WTC11 (cell line): ENCODE results near the gene WDR33. TPM values are rescaled to one million over a fixed set of nuclear protein-coding genes. Genes with fewer than 3 reads are reported as not detected.

Source experiments
- ATAC-seq: fragments of 200-7000 bp; cut with Tn5 transposase; 2 replicates; pipeline ENCODE4 v1.10.0; 2021; ENCODE audit warnings: mild to moderate bottlenecking, moderate library complexity
- CTCF ChIA-PET: fragments of 300-600 bp; sonication (Branson Sonifier 250); formaldehyde crosslinking; loops from one replicate; lab custom pipeline; 2021; ENCODE audit warnings: antibody characterized with exemption; lab: Charles Lee
- POLR2A ChIA-PET: fragments of 350-600 bp; sonication (Branson Sonifier 250); formaldehyde crosslinking; loops from one replicate; lab custom pipeline; 2021; ENCODE audit warnings: antibody characterized with exemption; lab: Charles Lee
- DNase-seq: peaks from one replicate; pipeline ENCODE4 v3.0.0; 2021; ENCODE audit warnings: low spot score
- H3K27ac Mint-ChIP-seq: 2 replicates; pipeline ENCODE4 v1.8.0; 2021; ENCODE audit warnings: mixed read lengths
- H3K27me3 Mint-ChIP-seq: 2 replicates; pipeline ENCODE4 v1.8.0; 2021; ENCODE audit warnings: low read depth, mild to moderate bottlenecking, moderate library complexity, mixed read lengths
- H3K36me3 Mint-ChIP-seq: 2 replicates; pipeline ENCODE4 v1.8.0; 2021; ENCODE audit warnings: mixed read lengths
- H3K4me1 Mint-ChIP-seq: 2 replicates; pipeline ENCODE4 v1.8.0; 2022; ENCODE audit warnings: mixed read lengths
- H3K4me3 Mint-ChIP-seq: 2 replicates; pipeline ENCODE4 v1.8.0; 2021; ENCODE audit warnings: mild to moderate bottlenecking, moderate library complexity, mixed read lengths
- H3K9me3 Mint-ChIP-seq: 2 replicates; pipeline ENCODE4 v1.8.0; 2021; ENCODE audit warnings: mixed read lengths
- ATF6 ChIP-seq: sonication (generic); formaldehyde crosslinking; IDR thresholded peaks from 2 replicates; pipeline ENCODE4 v1.8.1; 2023; ENCODE audit warnings: mild to moderate bottlenecking, missing genetic modification reagents
- CBFB ChIP-seq: sonication (generic); formaldehyde crosslinking; IDR thresholded peaks from 2 replicates; pipeline ENCODE4 v1.8.1; 2022; ENCODE audit warnings: mild to moderate bottlenecking, low read depth, missing genetic modification reagents
- CREB1 ChIP-seq: sonication (generic); formaldehyde crosslinking; IDR thresholded peaks from 2 replicates; pipeline ENCODE4 v1.8.0; 2023; ENCODE audit warnings: mild to moderate bottlenecking, missing genetic modification reagents
- E2F4 ChIP-seq: sonication (generic); formaldehyde crosslinking; IDR thresholded peaks from 2 replicates; pipeline ENCODE4 v1.8.1; 2022; ENCODE audit warnings: low read depth, mild to moderate bottlenecking, moderate library complexity, missing genetic modification reagents, borderline replicate concordance
- ESRRA ChIP-seq: sonication (generic); formaldehyde crosslinking; IDR thresholded peaks from 2 replicates; pipeline ENCODE4 v1.8.1; 2022; ENCODE audit warnings: mild to moderate bottlenecking, missing genetic modification reagents, borderline replicate concordance
- GTF2I ChIP-seq: fragments of 250-450 bp; sonication (Bioruptor Pico); conservative IDR thresholded peaks from 2 replicates; pipeline ENCODE4 v1.4.0; 2021; ENCODE audit warnings: mild to moderate bottlenecking
- MXD4 ChIP-seq: fragments of 250-450 bp; sonication (Bioruptor Pico); IDR thresholded peaks from 2 replicates; pipeline ENCODE4 v1.8.0; 2021; ENCODE audit warnings: mild to moderate bottlenecking, moderate library complexity, borderline replicate concordance
- MYBL2 ChIP-seq: sonication (generic); formaldehyde crosslinking; IDR thresholded peaks from 2 replicates; pipeline ENCODE4 v1.8.1; 2023; ENCODE audit warnings: mild to moderate bottlenecking, moderate library complexity, missing genetic modification reagents
- NR1H2 ChIP-seq: sonication (generic); formaldehyde crosslinking; IDR thresholded peaks from 2 replicates; pipeline ENCODE4 v1.9.0; 2021; ENCODE audit warnings: mild to moderate bottlenecking, moderate library complexity, missing genetic modification reagents
- NR2C2 ChIP-seq: sonication (generic); formaldehyde crosslinking; IDR thresholded peaks from 2 replicates; pipeline ENCODE4 v1.8.0; 2022; ENCODE audit warnings: mild to moderate bottlenecking, missing genetic modification reagents
- RORB ChIP-seq: fragments of 250-450 bp; sonication (Bioruptor Pico); IDR thresholded peaks from 2 replicates; pipeline ENCODE4 v1.9.0; 2021; ENCODE audit warnings: mild to moderate bottlenecking
- SP1 ChIP-seq: sonication (generic); formaldehyde crosslinking; conservative IDR thresholded peaks from 2 replicates; pipeline ENCODE4 v1.8.1; 2022; ENCODE audit warnings: missing genetic modification reagents
- TEAD4 ChIP-seq: sonication (generic); formaldehyde crosslinking; IDR thresholded peaks from 2 replicates; pipeline ENCODE4 v1.8.0; 2022; ENCODE audit warnings: mild to moderate bottlenecking, missing genetic modification reagents
- ZBTB21 ChIP-seq: sonication (generic); formaldehyde crosslinking; IDR thresholded peaks from 2 replicates; pipeline ENCODE4 v1.8.1; 2023; ENCODE audit warnings: mild to moderate bottlenecking, missing genetic modification reagents, borderline replicate concordance
- ZMAT4 ChIP-seq: fragments of 250-450 bp; sonication (Bioruptor Pico); IDR thresholded peaks from 2 replicates; pipeline ENCODE4 v1.9.0; 2021; ENCODE audit warnings: mild to moderate bottlenecking
- ZNF138 ChIP-seq: sonication (generic); formaldehyde crosslinking; conservative IDR thresholded peaks from 2 replicates; pipeline ENCODE4 v1.8.1; 2022; ENCODE audit warnings: mild to moderate bottlenecking, moderate library complexity, missing genetic modification reagents
- ZNF263 ChIP-seq: sonication (generic); formaldehyde crosslinking; IDR thresholded peaks from 2 replicates; pipeline ENCODE4 v1.8.1; 2022; ENCODE audit warnings: low read depth, mild to moderate bottlenecking, moderate library complexity, missing genetic modification reagents
- ZNF425 ChIP-seq: fragments of 250-450 bp; sonication (Bioruptor Pico); conservative IDR thresholded peaks from 2 replicates; pipeline ENCODE4 v1.9.0; 2021; ENCODE audit warnings: mild to moderate bottlenecking
- total RNA-seq: library from RNA; stranded (reverse); gene quantifications from 3 replicates; pipeline ENCODE4 v1.2.3, GENCODE V29; 2021

WDR33 gene
- total RNA-seq, 1 experiment from 2014 or later: 67.1 TPM

GRCh38 chr2:127762846-127763245 is 48.1 kb downstream of the WDR33 start:
- peaks cover 62% of the 10 kb centered on the region for H3K36me3 Mint-ChIP-seq
- no peak for TF ChIP-seq ATF6
- TF ChIP-seq MXD4 (CRISPR knock-in tag): no peak
- TF ChIP-seq CREB1 (CRISPR knock-in tag): no peak
- TF ChIP-seq RORB (CRISPR knock-in tag): no peak
- TF ChIP-seq NR2C2: no peak
- POLR2A ChIA-PET: no interaction called here
- CTCF ChIA-PET: no interaction called here
- no peaks in the 10 kb centered on the region for H3K9me3 Mint-ChIP-seq
- H3K4me1 Mint-ChIP-seq: 0 out of 2 replicates have a peak, but pooled peaks cover 2% of the 10 kb centered on the region
- DNase-seq (no peak), ATAC-seq (no peak)
- H3K27ac Mint-ChIP-seq: no peak overlapping the region
- H3K4me3 Mint-ChIP-seq: no peak overlapping the region
- H3K27me3 Mint-ChIP-seq: no peaks in the 10 kb centered on the region

GRCh38 chr2:127762441-127762840 is 48.5 kb downstream of the WDR33 start:
- ChIA-PET CTCF (no interaction called here), POLR2A (no interaction called here)
- Mint-ChIP-seq H3K4me1 (0 out of 2 replicates have a peak, but pooled peaks cover 2% of the 10 kb centered on the region), H3K9me3 (no peaks in the 10 kb centered on the region), H3K4me3 (no peak overlapping the region), H3K36me3 (peaks cover 60% of the 10 kb centered on the region), H3K27ac (no peak overlapping the region), H3K27me3 (no peaks in the 10 kb centered on the region)
- TF ChIP-seq MYBL2 (CRISPR knock-in tag) (no peak), GTF2I (no peak), ZNF263 (CRISPR knock-in tag) (no peak), CBFB (CRISPR knock-in tag) (no peak), TEAD4 (CRISPR knock-in tag) (no peak), ESRRA (CRISPR knock-in tag) (no peak), E2F4 (CRISPR knock-in tag) (no peak), NR1H2 (no peak), ZNF425 (CRISPR knock-in tag) (no peak), ZMAT4 (no peak)
- no peak for ATAC-seq
- DNase-seq: no peak

GRCh38 chr2:127759931-127760330 is 51.0 kb downstream of the WDR33 start:
- ChIA-PET CTCF (no interaction called here), POLR2A (no interaction called here)
- 0 out of 2 replicates have a peak, but pooled peaks cover 2% of the 10 kb centered on the region for H3K4me1 Mint-ChIP-seq
- no peak overlapping the region for H3K4me3 Mint-ChIP-seq
- TF ChIP-seq SP1 (no peak), ZBTB21 (CRISPR knock-in tag) (no peak), ZNF138 (CRISPR knock-in tag) (no peak), ATF6 (no peak), MYBL2 (CRISPR knock-in tag) (no peak)
- no peak for DNase-seq
- H3K9me3 Mint-ChIP-seq: no peaks in the 10 kb centered on the region
- peaks cover 41% of the 10 kb centered on the region for H3K36me3 Mint-ChIP-seq
- H3K27ac Mint-ChIP-seq: no peak overlapping the region
- ATAC-seq: no peak
- no peaks in the 10 kb centered on the region for H3K27me3 Mint-ChIP-seq
